Activated CD4-positive, alpha-beta T cell treated with anti-CD3 and anti-CD28 coated beads, Interleukin-2, amount 50 U/mL, for 48 hours (primary cell): Measurements from ENCODE around the gene CADPS2.
"Not testable (repeated sequence)": the region's sequence is repeated elsewhere in the genome, so short reads cannot be mapped to it uniquely, and the experiment has no call there.

Source experiments
- DNase-seq, 2 experiments: peaks; one replicate each; pipeline ENCODE4 v3.0.0-alpha.2; 2020

The CADPS2 gene

GRCh38 chr7:122702872-122703510, 183.3 kb downstream of the CADPS2 start, which contains the start of gene RNF148:
TSS of gene RNF148 (minus strand) at chr7:122702922. CDS start at chr7:122702750, 172 bp downstream.
- DNase-seq: no peak

GRCh38 chr7:122699017-122699416, 187.2 kb downstream of the CADPS2 start, which contains the start of gene RNF133:
TSS of gene RNF133 (minus strand) at chr7:122699117. CDS start at chr7:122698918, 199 bp downstream.
- DNase-seq: no peak

GRCh38 chr7:122695816-122696215, 190.4 kb downstream of the CADPS2 start:
- no peak for DNase-seq

GRCh38 chr7:122694697-122695096, 191.6 kb downstream of the CADPS2 start:
- DNase-seq: no peak

DNA sequence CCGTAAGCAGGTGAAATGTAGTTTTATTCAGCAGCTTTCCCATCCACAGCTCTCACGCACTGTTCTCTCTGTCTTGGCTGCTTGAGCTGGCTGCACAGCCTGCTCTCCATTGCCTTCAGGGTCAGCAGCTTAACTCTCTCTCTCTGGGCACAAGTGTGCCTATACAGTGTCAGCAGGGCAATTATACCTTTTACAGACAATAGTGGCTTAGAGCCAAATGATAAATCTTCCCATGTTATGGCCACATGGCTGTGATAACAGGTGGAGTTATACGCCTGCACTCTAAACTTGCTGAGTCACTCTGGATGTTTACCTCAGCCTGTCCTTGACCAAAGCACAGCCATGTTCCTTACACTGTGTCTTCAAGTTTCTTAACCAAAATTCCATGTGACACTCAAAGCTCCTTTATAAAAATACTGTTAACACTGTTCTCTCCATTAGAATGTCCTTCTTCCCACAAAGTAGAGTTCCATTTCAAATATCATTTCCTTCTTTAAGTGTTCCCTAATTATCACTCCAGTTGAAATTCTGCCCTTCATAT, 193.4 kb downstream of the CADPS2 start:
- no peak for DNase-seq

GRCh38 chr7:122691569-122692235, 194.6 kb downstream of the CADPS2 start:
- no peak for DNase-seq

DNA sequence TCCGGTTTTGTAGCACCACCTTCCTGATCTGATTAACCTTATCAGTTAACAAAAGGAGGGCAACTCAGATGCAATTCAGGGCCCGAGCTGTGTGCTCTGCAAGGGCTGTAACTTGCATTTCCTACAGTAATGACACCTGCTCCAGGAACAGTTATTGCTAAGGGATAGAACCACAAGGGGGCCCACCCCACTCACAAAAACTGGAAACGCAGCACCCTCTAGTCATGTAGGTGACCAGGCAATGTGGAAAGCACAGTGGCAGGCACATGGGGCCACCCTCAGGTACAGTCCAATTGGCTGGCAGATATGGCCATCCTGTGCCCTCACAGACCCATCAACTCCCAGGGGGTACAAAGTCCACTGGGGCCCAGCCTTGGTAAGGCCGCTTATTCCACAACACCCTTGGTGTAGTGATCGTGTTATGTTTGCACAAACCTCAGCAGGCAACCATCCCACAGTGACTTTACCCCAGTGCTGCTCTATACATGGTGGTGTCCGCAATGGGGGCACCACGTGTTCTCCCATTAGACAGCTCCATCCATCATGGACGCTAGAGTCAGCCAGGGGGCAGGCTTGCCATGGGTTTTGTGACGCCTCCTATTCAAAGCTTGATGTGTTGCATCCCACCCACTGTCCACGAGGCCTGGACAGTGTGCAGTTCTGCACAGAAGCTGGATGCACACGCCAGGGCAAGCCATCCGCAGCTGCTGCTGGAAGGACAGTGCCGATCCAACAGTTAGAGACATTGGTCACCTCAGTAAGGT, 196.7 kb downstream of the CADPS2 start:
- DNase-seq: no peak

DNA sequence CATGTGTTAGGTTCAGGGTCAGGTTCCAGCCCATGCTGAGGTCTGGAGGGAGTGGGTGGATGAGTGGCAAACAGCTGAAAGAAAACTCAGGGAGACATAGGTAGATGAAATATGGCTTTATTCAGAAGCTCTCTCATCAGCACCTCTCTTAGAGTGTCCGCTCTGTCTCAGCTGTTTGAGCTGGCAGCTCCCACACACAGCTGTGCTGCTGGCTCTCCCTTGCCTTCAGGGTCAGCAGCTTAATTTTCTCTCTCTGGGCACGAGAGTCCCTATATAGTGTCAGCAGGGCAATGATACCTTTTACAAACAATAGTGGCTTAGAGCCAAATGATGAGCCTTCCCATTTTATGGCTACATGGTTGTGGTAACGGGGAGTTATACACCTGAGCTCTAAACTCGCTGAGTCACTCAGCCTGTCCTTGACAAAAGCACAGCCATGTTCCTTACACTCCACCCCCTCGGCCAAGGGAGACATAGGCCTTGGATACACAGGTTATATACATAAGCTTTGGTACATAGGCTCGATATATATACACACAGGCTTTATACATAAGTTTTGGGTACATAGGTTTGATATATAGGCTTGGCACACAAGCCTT, 197.8 kb downstream of the CADPS2 start:
- DNase-seq: no peak

GRCh38 chr7:122686360-122686878, 199.8 kb downstream of the CADPS2 start:
- DNase-seq: no peak

GRCh38 chr7:122684504-122684903, 201.8 kb downstream of the CADPS2 start:
- DNase-seq: no peak

- DNase-seq: no peak
Measured at GRCh38 chr7:122682815-122683550, 203.3 kb downstream of the CADPS2 start.

DNA sequence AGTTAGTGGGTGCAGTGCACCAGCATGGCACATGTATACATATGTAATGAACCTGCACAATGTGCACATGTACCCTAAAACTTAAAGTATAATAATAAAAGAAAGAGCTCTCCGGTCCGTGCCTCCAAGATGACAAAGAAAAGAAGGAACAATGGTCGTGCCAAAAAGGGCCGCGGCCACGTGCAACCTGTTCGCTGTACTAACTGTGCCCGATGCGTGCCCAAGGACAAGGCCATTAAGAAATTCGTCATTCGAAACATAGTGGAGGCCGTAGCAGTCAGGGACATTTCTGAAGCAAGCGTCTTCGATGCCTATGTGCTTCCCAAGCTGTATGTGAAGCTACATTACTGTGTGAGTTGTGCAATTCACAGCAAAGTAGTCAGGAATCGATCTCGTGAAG, 205.1 kb downstream of the CADPS2 start:
- DNase-seq: not testable (repeated sequence)

- no peak for DNase-seq
Measured at GRCh38 chr7:122679813-122680212, 206.4 kb downstream of the CADPS2 start.

- not testable (repeated sequence) for DNase-seq
Measured at GRCh38 chr7:122679269-122679709, 207.0 kb downstream of the CADPS2 start.

GRCh38 chr7:122677149-122677548, 209.1 kb downstream of the CADPS2 start:
- DNase-seq: no peak

GRCh38 chr7:122676466-122676865, 209.8 kb downstream of the CADPS2 start:
- no peak for DNase-seq

DNA sequence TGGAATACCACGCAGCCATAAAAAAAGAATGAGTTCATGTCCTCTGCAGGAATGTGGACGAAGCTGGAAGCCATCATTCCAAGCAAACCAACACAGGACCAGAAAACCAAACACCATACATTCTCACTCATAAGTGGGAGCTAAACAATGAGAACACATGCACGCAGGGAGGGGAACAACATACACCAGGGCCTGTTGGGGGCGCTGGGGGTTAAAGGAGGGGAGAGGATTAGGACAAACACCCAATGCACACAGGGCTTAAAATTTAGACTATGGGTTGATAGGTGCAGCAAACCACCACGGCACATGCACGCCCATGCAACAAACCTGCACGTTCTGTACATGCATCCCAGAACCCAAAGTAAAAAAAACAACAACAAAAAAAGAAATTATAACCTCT, 210.6 kb downstream of the CADPS2 start:
- no peak for DNase-seq

DNA sequence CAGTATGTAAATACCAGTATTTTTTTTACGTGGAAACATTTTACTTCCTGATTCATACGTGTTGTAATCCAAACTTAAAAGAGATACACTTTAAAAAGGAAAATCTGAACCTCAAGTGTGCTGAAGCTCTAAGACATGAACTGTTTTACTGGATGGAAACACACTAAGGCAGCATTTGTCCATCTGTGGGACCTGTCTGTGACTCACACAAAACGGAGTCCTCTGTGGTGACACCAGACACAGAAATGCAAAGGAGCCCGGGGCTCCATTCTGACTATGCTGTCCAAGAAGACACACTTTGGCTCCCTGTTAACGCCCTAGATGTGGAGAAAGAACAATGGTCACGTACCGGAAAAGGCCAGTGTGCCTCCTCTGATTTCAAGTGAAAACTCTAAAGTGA, 211.2 kb downstream of the CADPS2 start:
- DNase-seq: no peak

DNA sequence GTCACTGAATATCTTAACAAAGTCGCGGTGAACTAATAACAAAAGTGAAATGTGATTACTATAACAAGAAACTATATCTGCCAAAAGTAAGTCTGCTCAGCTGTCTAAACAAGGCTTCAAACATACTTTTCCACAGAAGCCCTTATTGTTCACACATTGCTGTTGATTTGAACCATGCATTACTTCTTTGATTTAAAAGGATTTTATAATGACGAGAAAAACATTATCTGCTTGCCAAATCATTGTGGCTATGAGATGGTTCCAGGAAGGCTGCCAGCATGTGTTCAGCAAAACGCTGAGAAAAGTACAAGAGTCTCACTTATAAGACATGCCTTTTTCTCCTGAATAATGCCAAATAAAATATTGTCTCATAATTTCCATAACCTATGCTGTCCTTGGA, 211.8 kb downstream of the CADPS2 start:
- DNase-seq: no peak

- no peak for DNase-seq
Measured at GRCh38 chr7:122673951-122674350, 212.3 kb downstream of the CADPS2 start.

DNA sequence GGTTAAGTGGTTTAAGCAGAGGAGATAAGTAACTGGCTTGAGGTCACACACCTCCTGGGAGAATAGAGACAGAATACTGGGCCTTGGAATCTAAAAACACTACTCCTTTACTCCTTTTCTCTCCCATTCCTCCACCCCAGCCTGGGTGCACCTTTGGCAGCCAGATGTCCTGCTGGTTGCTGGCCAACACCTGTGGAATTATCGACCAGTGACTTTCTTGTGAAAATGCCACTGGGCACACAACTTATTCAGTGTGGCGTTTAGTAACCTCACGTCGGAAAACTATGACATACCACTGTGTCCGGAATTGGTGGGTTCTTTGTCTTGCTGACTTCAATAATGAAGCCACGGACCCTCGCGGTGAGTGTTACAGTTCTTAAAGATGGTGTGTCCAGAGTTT, 213.7 kb downstream of the CADPS2 start:
- DNase-seq: no peak

DNA sequence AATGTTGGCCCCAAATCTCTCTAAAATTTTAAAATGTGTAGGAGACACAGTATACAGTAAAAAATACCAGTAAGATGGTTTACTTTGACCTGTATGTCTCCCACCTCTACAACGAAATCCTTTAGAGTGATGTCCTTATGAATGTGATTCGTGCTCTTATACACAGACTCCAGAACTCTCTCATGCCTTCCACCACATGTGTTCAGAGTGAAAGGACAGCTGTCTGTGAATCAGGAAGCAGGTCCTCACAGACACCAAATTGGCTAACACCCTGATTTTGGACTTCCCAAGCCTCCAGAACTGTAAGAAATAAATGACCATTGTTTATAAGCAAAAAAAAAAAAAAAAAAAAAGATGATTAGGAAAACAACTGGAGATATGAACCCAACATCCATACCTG, 222.5 kb downstream of the CADPS2 start:
- DNase-seq: no peak
